Measurements from ENCODE around the gene RAMP1. TPM values are rescaled to one million over a fixed set of nuclear protein-coding genes. Genes with fewer than 3 reads are reported as not detected.

The RAMP1 gene
- total RNA-seq, 1 donor from 2014 or later = 105 TPM

DNA sequence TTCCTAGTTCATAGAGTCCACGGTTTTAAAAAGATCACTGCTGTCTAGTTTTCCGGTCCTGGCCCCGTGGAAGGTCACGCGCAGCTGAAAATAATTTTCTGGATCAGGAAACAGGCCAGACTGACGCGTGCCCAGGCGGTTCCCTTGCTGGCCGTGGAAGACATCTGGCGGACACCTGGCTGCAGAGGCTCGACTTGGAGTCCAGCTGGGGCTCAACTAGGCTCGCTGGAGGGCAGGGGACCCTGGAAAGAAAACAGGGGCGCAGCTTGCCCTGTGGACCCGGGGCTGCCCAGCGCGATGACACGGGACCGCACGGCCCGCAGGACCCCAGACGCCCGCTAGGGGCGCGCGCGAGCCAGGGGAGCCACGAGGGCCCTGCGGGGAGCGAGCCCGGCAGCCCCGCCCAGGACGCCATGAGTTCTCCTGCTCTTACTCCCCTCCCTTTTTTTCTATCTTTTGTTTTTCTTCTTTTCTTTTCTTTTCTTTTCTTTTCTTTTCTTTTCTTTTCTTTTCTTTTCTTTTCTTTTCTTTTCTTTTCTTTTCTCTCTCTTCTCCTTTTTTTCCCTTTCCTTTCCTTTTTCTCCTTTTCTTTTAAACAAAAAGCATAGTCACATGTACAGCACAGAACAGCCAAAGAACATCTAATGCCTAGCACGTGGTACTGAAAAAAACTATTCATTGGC lies 64.2 kb downstream of the RAMP1 start:
- Mint-ChIP-seq H3K27ac (no peak overlapping the region), H3K9me3 (ENCODE audit: low read depth) (no peaks in the 10 kb centered on the region), H3K4me3 (ENCODE audit: low read depth) (no peak overlapping the region), H3K27me3 (peaks cover 12% of the 10 kb centered on the region), H3K4me1 (ENCODE audit: low read depth) (no peaks in the 10 kb centered on the region), H3K36me3 (ENCODE audit: insufficient read depth) (peaks cover 4% of the 10 kb centered on the region)
- peak; percentile 74 for DNase-seq (ENCODE audit: low spot score, unreplicated experiment)
- peak; percentile 97 for TF ChIP-seq CTCF (IDR thresholded peaks at IDR 0.05; ENCODE audit: unreplicated experiment)

GRCh38 chr2:237924164-237924534 lies 64.7 kb downstream of the RAMP1 start:
- Mint-ChIP-seq H3K9me3 (ENCODE audit: low read depth) (no peaks in the 10 kb centered on the region), H3K27ac (no peak overlapping the region), H3K36me3 (ENCODE audit: insufficient read depth) (peaks cover 4% of the 10 kb centered on the region), H3K27me3 (peaks cover 10% of the 10 kb centered on the region), H3K4me1 (ENCODE audit: low read depth) (no peaks in the 10 kb centered on the region), H3K4me3 (ENCODE audit: low read depth) (no peak overlapping the region)
- TF ChIP-seq CTCF (IDR thresholded peaks at IDR 0.05; ENCODE audit: unreplicated experiment) = no peak
- no peak for DNase-seq (ENCODE audit: low spot score, unreplicated experiment)

DNA sequence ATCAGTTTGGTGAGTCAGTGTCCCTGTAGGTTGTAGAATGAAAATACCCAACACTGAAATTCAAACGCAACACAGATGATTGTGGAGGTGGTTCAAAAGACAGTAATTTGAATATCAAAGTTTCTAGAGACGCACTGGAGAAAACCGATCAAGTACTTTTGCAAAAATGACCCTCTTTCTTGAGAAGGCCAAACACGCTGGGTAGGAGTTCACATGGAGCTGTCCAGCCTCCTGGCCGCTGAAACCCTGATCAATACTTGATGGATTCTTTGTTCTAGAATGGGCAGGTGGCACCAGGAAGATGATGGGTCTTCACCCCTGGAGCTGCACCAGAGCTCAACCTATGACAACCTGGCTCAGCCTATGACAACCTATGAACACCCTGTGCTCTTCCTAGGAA lies 67.7 kb downstream of the RAMP1 start:
- no peak for TF ChIP-seq CTCF (IDR thresholded peaks at IDR 0.05; ENCODE audit: unreplicated experiment)
- peak overlapping the region; percentile 19 for H3K27ac Mint-ChIP-seq
- H3K4me1 Mint-ChIP-seq (ENCODE audit: low read depth) = no peaks in the 10 kb centered on the region
- peak; percentile 27 for DNase-seq (ENCODE audit: low spot score, unreplicated experiment)
- peaks cover 5% of the 10 kb centered on the region for H3K9me3 Mint-ChIP-seq (ENCODE audit: low read depth)
- no peak overlapping the region for H3K4me3 Mint-ChIP-seq (ENCODE audit: low read depth)
- H3K36me3 Mint-ChIP-seq (ENCODE audit: insufficient read depth) = no peaks in the 10 kb centered on the region
- peaks cover 13% of the 10 kb centered on the region for H3K27me3 Mint-ChIP-seq

GRCh38 chr2:237927986-237928385 lies 68.6 kb downstream of the RAMP1 start:
- H3K4me1 Mint-ChIP-seq (ENCODE audit: low read depth) = no peaks in the 10 kb centered on the region
- DNase-seq (ENCODE audit: low spot score, unreplicated experiment) = no peak
- H3K36me3 Mint-ChIP-seq (ENCODE audit: insufficient read depth) = no peaks in the 10 kb centered on the region
- H3K9me3 Mint-ChIP-seq (ENCODE audit: low read depth) = peaks cover 5% of the 10 kb centered on the region
- no peak for TF ChIP-seq CTCF (IDR thresholded peaks at IDR 0.05; ENCODE audit: unreplicated experiment)
- H3K4me3 Mint-ChIP-seq (ENCODE audit: low read depth) = no peak overlapping the region
- peaks cover 13% of the 10 kb centered on the region for H3K27me3 Mint-ChIP-seq
- no peak overlapping the region for H3K27ac Mint-ChIP-seq

DNA sequence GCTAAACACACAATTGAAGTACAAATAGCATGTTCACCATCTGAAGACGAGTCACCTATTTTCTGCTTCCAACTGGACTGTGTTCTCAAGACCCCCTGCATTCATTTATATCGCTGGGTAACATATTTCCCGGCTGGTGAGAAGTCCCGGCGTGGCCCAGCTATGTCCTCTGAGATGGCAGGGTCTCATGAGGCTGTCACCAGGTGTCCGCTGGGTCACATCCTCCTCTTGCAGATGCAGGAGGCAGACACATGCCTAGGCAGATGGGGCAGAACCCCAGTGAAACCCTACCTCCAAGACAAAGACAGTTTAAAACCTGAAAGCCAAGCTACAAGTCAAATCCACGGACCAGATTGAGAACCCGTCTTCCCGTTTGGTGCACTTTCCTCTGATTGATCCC lies 70.6 kb downstream of the RAMP1 start:
- H3K36me3 Mint-ChIP-seq (ENCODE audit: insufficient read depth) = no peaks in the 10 kb centered on the region
- peaks cover 14% of the 10 kb centered on the region for H3K27me3 Mint-ChIP-seq
- TF ChIP-seq CTCF (IDR thresholded peaks at IDR 0.05; ENCODE audit: unreplicated experiment) = no peak
- H3K9me3 Mint-ChIP-seq (ENCODE audit: low read depth) = peaks cover 5% of the 10 kb centered on the region
- DNase-seq (ENCODE audit: low spot score, unreplicated experiment) = no peak
- no peak overlapping the region for H3K4me3 Mint-ChIP-seq (ENCODE audit: low read depth)
- no peak overlapping the region for H3K27ac Mint-ChIP-seq
- no peaks in the 10 kb centered on the region for H3K4me1 Mint-ChIP-seq (ENCODE audit: low read depth)
